Thyroid gland (tissue), 4 donors: Measurements from ENCODE around the gene ZKSCAN1. TPM values are rescaled to one million over a fixed set of nuclear protein-coding genes. Genes with fewer than 3 reads are reported as not detected.

Experiments
- DNase-seq, 2 donors: peaks; one replicate each; pipeline ENCODE4 v3.0.0-alpha.2; 2019
- H3K27ac ChIP-seq, 3 donors: fragments of 200-600 bp; sonication (generic); 1 replicate in 2 of 3; 2 replicates in 1 of 3; pipeline ENCODE4 v1.5.1; 2016 to 2019; ENCODE audit warnings: mild to moderate bottlenecking in 1 of 3, moderate library complexity in 1 of 3
- H3K27me3 ChIP-seq: fragments of 200-600 bp; sonication (generic); one replicate; pipeline ENCODE4 v1.5.1; 2019
- H3K36me3 ChIP-seq, 2 donors: fragments of 200-600 bp; sonication (generic); one replicate each; pipeline ENCODE4 v1.5.1; 2016 to 2019
- H3K4me1 ChIP-seq, 2 donors: fragments of 200-600 bp; sonication (generic); one replicate each; pipeline ENCODE4 v1.5.1; 2017 to 2019
- H3K4me3 ChIP-seq, 3 donors: fragments of 200-600 bp; sonication (generic); replicated peaks in 1 of 3; 1 replicate in 2 of 3; 2 replicates in 1 of 3; pipeline ENCODE4 v1.5.1; 2016; ENCODE audit warnings: mild to moderate bottlenecking in 1 of 3
- H3K9me3 ChIP-seq: fragments of 200-600 bp; sonication (generic); one replicate; pipeline ENCODE4 v1.5.1; 2017
- CTCF ChIP-seq, 6 experiments: fragments of 200-600 bp in 3 of 6; fragments of 450-650 bp in 3 of 6; sonication (generic) in 3 of 6; IDR thresholded peaks; one replicate each; pipeline ENCODE4 v1.5.1; 2016 to 2019; ENCODE audit warnings: antibody characterized with exemption in 6 of 6, mild to moderate bottlenecking in 2 of 6, inconsistent platforms in 1 of 6, moderate library complexity in 1 of 6
- POLR2A ChIP-seq, 2 donors: fragments of 450-650 bp; IDR thresholded peaks; one replicate each; pipeline ENCODE4 v1.6.1; 2017; ENCODE audit warnings: antibody characterized with exemption in 2 of 2, mild to moderate bottlenecking in 2 of 2, moderate library complexity in 1 of 2
- WGBS, 2 donors: methylation state at CpG; one replicate each; pipeline ENCODE4 v1.1.5; 2017; 5-methylcytosine and 5-hydroxymethylcytosine counted together
- intact Hi-C: fragments of 100-400 bp; cut with DNase I; formaldehyde crosslinking; loops from one replicate; pipeline ENCODE4 v1.15.1; 2023
- total RNA-seq, 4 donors: library from RNA; depleted of rRNA; stranded (reverse); fragments of >200 nt; gene quantifications; one replicate each; pipeline ENCODE4 v1.2.3, GENCODE V29; 2016

The ZKSCAN1 gene
- total RNA-seq, 4 donors from 2014 or later = 34.0 to 41.4 (median 35.3) TPM

- peaks cover 11 to 16% of the 10 kb centered on the region in 2 donors for H3K36me3 ChIP-seq
- H3K9me3 ChIP-seq = no peaks in the 10 kb centered on the region
- H3K27me3 ChIP-seq = no peaks in the 10 kb centered on the region
- WGBS, 2 donors = 1% methylated on average over 26 to 29 of the region's 34 CpGs
- TF ChIP-seq CTCF (IDR thresholded peaks at IDR 0.05) = no peak
- TF ChIP-seq POLR2A (IDR thresholded peaks at IDR 0.05) = no peak
- peak overlapping the region; percentile 35 to 83 (median 47) for H3K27ac ChIP-seq
- DNase-seq = peak in 1 of 2 donors; percentile 9
- intact Hi-C loops = loop anchor here (5.0 kb wide), 1 partner anchor 89 kb away; no protein-coding TSS in a partner anchor
- peaks cover 21 to 26% of the 10 kb centered on the region in 2 donors for H3K4me1 ChIP-seq
- H3K4me3 ChIP-seq = peak overlapping the region; percentile 66 to 87 (median 85)
These were observed 65.6 kb downstream of the ZKSCAN1 start for GRCh38 chr7:100080907-100081534.

GRCh38 chr7:100081535-100082102 lies 66.2 kb downstream of the ZKSCAN1 start, which contains the start of gene ZNF3:
ZNF3 (minus strand) TSS chr7:100081723; CDS start chr7:100077357, 4,366 bp downstream.
- intact Hi-C loops = loop anchor here (5.0 kb wide), 1 partner anchor 89 kb away; no protein-coding TSS in a partner anchor
- peak within 1 kb of the TSS; percentile 83 to 89 (median 85) for H3K27ac ChIP-seq

DNA sequence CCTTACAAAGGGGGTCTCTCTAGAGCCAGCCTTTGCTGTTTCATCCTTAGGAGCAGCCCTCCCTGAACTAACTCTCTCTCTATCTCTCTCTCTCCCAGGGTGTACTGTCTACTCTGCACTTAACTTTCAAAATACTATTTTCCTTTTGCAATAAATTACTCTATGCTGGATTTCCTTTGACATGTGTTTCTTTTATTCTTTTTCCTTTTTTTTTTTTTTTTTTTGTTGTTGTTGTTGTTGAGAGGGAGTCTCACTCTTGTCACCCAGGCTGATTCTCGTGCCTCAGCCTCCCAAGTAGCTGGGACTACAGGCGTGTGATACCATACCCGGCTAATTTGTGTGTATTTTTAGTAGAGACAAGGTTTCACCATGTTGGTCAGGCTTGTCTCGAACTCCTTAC lies 67.6 kb downstream of the ZKSCAN1 start:
- H3K4me3 ChIP-seq = no peak overlapping the region
- H3K27ac ChIP-seq = peak overlapping the region; percentile 65 to 85 (median 83)
- DNase-seq = no peak

More at GRCh38 chr7:100081535-100082102, 66.2 kb downstream of the ZKSCAN1 start, which contains the start of gene ZNF3:
- H3K4me3 ChIP-seq = peak within 1 kb of the TSS; percentile 66 to 87 (median 85)
- H3K4me1 ChIP-seq = peaks cover 21 to 26% of the 10 kb centered on the region in 2 donors
- TF ChIP-seq POLR2A (IDR thresholded peaks at IDR 0.05) = peak in 1 of 2 donors; percentile 54
- TF ChIP-seq CTCF (IDR thresholded peaks at IDR 0.05) = peak; percentile 65 to 97 (median 89)
- H3K27me3 ChIP-seq = no peaks in the 10 kb centered on the region
- WGBS, 2 donors = 0 to 1% methylated on average over 7 to 25 of the region's 55 CpGs
- no peaks in the 10 kb centered on the region for H3K9me3 ChIP-seq
- H3K36me3 ChIP-seq = peaks cover 5 to 10% of the 10 kb centered on the region in 2 donors
- peak; percentile 99 for DNase-seq

DNA sequence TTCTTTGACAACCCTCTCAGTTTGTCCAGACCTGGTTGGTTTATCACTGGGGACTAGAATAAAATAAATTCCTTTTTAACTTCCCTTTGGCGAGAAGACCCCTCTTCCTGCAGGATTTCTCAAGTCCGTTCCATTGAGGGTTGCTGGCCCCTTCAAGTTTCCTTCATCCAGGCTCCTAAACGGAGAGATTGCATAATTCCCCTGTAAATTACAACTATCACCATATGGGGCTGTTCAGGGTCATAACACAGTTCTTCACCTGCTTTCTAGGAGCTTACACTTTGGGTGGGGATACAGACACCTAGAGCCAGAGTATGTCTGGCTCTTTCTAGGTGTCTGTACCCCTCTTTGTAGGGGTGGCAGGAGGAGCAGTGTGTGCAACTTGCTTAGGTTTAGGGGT lies 70.1 kb downstream of the ZKSCAN1 start:
- Histone ChIP-seq H3K36me3 (no peaks in the 10 kb centered on the region), H3K9me3 (no peaks in the 10 kb centered on the region), H3K27ac (no peak overlapping the region), H3K4me3 (no peak overlapping the region), H3K27me3 (no peaks in the 10 kb centered on the region), H3K4me1 (peaks cover 15 to 31% of the 10 kb centered on the region in 2 donors)
- WGBS, 2 donors = 76 to 78% methylated on average over 3 of the region's 3 CpGs
- intact Hi-C loops = no loop called here
- DNase-seq = no peak
- TF ChIP-seq CTCF (IDR thresholded peaks at IDR 0.05) (no peak), POLR2A (IDR thresholded peaks at IDR 0.05) (no peak)

More for the DNA sequence above, 67.6 kb downstream of the ZKSCAN1 start:
- intact Hi-C loops = loop anchor here (5.0 kb wide), 1 partner anchor 91 kb away; no protein-coding TSS in a partner anchor
- peaks cover 24 to 26% of the 10 kb centered on the region in 2 donors for H3K4me1 ChIP-seq
- TF ChIP-seq CTCF (IDR thresholded peaks at IDR 0.05) (no peak), POLR2A (IDR thresholded peaks at IDR 0.05) (no peak)
- H3K9me3 ChIP-seq = no peaks in the 10 kb centered on the region
- WGBS, 2 donors = 71 to 74% methylated on average over 4 of the region's 4 CpGs
- no peaks in the 10 kb centered on the region for H3K27me3 ChIP-seq
- no peaks in the 10 kb centered on the region for H3K36me3 ChIP-seq
